Measurements from ENCODE around the gene ATXN1.

ATXN1 gene

DNA sequence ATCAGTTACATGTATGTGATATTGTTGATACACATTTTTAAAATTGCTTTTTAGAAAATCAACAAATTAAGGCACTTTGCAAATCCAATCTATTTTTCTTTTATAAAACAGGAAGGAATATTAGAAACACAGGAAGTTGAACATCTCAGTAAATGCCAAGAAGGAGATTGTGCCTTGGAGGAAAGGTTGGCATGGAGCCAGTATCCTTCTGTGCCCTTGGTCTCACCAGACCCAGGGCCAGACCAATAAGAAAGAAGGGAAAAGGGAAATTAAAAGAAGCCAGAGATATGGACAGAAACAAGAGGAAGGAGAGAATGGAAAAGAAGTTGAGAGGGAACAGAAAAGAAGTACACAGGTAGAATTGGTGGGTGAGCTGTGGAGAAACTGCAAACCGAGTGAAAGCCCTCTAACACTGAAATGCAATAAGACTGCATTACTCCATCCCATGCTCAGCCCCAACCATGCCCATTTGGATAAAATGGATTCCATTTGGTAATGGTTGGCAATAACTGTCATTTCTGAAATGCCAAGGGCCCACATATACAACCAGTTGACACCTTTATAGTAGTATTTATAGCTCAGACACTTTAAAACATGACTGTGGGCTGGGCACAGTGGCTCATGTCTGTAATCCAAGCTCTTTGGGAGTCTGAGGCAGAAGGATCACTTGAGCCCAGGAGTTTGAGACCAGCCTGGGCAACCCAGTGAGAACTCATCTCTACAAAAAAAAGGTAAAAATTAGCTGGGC lies 389.1 kb downstream of the ATXN1 start:
- no peak for DNase-seq

DNA sequence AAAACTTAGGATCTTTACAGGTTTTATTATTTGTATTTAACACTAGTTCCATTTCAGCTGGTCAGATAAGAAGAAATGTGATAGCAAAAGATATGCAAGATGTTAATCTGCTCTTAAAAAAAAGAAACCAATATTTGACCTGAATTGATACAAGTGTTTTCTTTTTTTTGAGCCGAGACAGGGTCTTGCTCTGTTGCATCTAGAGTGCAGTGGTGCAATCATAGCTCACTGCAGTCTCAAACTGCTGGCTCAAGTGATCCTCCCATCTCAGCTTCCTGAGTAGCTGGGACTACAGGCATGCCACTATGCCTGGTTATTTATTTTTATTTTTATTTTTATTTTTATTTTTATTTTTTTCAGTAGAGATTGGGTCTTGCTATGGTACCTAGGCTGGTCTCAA lies 389.9 kb downstream of the ATXN1 start:
- DNase-seq, result no peak

DNA sequence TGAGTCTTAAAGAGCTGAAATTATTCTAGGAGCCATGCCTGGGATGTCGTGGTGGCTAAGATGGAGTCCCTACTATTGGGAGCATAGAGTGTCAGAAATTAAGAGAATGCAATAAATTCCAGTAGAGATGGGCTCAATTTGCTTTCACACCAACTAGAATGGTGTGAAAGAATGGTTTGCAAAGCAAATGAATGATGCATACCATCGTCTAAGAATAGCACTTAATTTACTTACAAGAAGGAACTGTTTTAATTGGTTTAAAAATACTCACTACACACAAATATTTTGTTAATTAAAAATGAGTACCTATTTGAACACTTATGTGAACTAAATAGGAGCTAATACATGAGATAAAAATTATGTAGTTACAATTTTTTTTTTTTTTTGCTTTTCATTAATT lies 390.3 kb downstream of the ATXN1 start:
- no peak for DNase-seq

DNA sequence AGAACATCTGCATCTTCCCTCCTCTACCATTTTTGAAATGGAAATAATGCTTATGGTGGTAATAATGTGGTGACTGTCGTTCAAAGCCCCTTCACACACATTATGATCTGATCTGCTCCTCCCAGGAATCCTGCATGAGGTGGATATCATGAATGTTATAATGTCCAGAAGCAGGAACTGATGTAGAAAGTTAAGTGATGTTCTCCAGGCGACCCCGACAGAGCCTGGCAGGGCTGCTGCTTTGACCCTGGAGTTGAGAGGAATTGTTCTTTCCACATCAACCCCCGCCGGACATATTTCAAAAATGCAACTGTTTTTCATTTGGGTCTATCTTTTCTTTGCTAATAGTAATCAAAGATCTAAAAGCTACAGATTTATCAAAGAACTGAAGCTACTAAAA lies 391.3 kb downstream of the ATXN1 start:
- DNase-seq, result no peak

DNA sequence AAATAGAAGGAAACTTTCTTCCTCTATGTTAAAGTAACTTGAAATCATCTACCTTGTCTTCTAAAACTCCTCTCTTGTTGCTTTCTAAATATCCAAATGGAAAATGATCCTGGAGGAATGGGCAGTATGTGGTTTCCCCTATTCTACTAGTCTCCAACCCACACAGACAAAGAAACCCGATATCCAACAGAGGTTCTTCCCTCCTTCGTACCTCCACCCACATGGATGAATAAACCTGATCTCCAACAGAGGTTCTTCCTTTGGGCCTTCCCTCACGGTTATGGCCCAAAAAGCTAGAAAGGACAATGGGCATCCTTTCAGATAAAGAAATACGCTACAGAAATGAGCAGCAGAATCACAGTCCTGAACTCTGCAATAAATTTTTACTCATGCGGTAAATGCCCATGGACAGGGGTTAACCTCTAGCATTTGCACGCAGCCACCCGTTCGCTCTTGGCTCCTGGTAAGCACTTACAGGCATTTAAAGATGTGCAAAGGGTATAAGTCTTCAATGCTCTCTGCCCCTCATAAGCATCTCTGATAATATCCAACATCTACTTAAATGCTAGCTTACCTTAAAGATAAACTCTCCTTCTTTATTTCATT lies 392.0 kb downstream of the ATXN1 start:
- no peak for DNase-seq

DNA sequence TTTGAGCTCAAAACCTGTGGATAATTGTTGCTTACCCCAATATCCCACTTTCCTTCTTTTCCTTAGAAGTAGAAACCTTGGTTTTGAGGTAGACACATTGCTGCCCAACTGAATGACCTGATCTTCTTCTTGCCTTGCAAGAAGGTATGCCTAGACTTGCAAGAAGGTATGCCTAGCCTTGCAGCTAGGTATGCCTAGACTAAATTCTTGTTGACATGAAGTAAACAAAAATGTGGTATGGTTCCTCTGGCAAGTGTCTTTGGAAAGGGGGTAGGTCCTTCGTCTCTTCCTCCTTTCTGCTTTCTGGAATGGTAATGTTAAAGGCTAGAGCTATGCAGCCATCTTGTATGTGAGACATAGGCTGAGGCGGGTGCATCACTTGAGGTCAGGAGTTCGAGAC lies 393.7 kb downstream of the ATXN1 start:
- DNase-seq, result no peak

DNA sequence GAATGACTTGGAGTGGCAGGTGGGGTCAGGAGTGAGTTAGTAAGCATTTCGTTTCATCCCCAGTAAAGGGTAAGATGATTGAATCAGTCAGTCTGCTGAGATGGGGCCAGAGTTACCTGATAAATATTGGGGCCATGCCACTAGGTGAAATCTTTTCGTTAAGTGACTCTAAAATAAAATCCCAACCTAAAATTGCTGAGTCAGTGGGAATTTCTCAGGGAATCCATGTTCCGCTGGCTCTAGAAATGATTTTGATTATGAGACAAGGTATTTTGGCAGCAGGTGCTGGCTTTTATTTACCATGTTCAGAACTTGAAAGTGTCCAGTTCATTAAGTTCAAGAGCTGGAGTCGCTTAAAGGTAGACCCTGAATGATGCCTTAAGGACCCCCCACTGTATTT lies 397.5 kb downstream of the ATXN1 start:
- DNase-seq, result no peak

DNA sequence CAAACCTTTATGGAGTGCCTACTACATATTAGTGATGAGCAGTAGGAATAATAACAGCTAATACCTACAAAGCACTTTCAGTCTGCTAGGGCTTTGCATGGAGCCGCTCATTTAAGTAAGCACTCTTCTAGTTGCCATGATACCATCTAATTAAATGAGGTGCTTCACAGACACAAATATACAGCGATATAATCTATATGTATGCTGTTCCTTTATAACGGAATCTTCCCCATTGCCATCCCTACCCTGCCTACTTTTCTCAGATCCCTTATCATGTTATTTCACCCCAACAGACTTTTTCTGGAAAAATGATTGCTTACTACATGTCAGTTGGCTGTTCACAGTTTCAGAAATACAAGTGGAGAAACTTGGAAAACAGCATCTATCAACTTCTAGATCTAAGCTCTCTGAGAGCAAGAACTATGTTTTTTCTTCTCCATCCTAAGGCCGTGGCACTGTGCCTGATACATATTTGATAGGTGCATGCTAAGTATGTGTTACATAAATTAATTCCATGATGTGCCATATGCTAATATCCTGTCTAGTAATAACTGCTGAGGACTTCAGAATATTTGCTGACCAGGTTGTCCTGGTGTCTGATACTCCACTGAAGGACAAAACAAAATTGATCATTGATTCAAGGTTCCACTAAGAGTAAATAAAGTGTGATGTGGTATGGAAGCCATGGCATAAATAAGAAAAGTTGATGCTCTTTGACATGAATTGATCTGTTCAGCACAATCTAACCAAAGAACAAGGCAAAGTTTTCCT lies 398.3 kb downstream of the ATXN1 start:
- no peak for DNase-seq

DNA sequence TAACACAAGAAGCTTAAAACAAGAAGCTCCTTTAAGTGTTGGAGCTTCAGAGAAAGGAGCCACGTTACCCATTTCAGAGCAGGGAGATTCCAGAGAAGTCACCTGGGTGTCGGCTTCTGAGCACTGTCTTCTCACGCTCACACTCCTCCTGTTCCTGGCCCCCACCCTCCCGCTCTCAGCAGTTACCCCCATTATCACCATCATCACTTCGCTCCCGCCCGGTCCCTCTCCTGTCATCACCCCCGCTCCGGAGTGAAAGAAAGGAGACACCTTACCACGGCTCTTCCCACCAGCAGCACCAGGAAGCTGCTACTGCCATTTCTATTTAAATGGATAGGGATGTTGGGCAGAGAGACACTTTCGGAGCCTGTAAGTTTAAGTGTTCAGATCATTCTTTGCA lies 399.0 kb downstream of the ATXN1 start:
- no peak for DNase-seq

DNA sequence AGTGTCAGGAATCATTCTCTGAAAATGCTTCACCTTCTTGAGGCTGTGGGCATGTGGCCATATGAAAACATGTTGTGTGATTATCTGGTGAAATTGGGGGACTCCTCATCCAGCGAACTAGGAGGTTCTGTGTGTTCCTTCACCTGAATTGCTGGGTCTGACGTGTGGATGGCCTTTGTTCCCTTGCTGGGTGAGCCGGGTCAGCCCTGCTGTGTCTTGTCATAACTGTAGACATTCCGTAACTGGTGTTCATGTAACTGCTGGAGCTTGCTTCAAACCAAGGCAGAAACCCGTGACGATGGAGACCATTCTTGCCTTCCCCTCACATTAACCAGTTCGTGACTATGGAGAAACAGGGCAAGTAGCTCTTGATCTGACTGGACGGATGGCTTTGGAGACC lies 399.4 kb downstream of the ATXN1 start:
- DNase-seq, result no peak

DNA sequence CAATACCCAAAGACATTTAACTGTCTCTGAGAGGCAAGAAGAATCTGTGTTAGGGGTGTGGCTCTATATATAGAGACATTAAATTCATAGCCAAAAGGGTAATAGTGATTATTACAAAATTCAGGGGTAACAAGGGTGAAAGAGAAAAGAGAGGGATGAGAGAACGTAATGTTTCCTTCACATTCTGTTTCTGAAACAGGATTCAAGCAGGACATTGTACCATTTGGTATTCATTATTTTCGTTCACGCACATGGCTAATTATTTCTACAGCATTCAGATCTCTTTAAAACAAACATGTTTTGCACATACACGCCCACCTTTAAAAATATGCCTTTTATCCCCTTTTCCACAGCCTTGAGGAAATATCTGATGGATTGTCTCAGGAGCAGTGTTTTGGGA lies 400.1 kb downstream of the ATXN1 start:
- DNase-seq, result no peak

DNA sequence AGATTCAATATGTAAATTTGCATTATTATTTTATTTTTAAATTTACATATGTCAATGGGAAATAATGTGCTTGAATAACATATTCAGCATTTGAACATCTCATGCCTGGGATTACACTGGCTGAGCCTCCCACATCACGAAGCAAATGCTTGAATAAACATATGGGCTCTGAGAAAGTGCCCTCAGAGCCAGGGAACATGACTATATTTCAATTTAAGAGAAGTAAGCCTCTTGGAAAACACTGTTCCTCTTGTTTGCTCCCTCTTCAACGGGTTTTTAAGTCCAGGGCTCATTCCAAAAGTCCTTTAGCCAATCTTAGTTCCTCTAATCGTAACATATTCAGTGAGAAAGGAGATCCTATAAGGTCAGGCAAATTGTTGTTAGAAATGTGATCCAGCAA lies 400.9 kb downstream of the ATXN1 start:
- DNase-seq, result no peak

DNA sequence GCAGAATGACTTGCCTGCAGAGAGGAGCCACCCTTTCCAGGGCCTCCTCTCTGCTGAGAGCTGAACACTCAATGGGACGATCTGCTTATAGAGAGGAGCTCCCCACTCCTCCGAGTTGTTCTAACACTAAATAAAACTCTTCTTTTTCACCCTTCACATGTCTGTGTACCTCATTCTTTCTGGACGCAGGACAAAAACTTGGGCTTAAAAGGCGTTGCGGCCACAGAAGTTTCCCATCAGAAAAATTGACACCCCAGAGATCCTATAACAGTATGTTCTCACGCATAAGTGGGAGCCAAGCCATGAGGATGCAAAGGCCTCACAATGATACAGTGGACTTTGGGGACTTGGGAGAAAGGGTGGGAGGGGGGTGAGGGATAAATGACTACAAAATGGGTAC lies 401.7 kb downstream of the ATXN1 start:
- DNase-seq, result no peak

DNA sequence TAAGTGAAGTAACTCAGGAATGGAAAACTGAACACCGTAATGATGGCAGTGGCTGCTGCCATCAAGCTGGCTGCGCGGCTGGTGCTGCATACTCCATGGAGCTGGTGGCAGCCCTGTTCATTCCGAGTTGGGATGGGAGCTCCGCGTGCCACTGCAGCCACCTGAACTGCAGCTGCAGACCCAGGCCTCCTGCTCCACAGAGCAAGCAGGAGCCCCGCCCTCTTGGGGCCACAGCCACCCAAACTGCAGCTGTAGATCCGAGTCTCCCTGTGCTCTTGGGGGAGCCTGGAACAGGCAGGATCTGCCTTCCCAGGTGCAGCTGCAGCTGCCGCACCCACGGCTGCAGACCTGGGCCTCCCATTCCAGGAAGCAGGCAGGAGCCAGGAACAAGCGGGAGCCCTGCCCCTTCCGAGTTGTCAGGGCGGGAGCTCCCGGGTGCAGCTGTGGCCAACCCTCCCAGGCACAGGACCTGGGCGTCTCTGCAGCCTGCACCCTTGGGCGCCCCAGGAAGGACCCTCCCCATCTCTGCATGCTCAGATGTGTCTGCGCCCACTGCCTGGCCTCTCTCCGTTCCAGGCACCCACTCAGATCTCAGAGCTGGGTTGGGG lies 402.6 kb downstream of the ATXN1 start:
- DNase-seq, result no peak

DNA sequence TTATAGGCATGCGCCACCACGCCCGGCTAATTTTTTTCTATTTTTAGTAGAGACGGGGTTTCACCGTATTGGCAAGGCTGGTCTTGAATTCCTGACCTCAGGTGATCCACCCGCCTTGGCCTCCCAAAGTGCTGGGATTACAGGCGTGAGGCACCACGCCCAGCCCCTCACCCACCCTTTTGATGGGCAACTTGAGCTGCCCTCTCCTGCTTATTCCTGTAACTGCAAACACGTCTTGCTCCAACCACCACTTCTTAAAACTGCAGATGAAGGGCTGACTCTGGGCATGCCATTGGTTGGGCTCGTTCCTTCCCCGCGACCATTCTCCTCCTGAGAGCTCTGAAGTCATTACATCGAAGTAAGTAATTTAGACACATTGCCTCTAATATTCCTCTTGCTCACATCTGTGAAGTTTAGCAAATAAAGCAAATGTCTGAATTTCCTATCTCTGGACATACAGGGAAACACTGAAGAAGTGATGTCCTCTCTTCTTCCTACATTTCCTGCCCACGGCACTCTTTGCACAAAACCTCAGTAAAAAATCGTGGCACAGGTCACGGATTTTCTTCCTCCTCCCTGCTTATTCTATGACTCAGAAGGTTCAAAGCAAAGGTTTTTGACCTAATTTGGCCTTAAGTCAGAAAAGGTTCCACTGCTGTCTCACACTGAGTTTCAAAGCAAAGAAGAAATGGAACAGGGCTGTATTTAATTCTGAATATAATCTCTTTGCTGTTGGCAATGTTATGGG lies 405.4 kb downstream of the ATXN1 start:
- no peak for DNase-seq

DNA sequence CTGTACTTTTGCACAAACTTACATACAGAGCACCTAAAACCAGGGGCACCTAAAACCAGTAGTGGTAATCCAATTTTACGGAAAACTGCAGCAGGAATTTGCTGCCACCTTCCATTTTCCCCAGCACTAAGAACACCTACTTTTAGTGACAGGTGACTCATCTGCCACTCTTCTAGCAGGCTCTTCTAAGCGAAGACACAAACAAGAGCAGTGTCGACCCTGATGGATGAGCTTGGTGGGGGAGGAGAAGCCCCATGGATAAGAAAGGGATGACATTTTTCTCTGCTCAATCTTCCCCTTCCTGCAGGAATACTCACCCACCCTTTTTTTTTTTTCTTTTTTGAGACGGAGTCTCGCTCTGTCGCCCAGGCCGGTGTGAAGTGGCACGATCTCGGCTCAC lies 406.0 kb downstream of the ATXN1 start:
- no peak for DNase-seq

DNA sequence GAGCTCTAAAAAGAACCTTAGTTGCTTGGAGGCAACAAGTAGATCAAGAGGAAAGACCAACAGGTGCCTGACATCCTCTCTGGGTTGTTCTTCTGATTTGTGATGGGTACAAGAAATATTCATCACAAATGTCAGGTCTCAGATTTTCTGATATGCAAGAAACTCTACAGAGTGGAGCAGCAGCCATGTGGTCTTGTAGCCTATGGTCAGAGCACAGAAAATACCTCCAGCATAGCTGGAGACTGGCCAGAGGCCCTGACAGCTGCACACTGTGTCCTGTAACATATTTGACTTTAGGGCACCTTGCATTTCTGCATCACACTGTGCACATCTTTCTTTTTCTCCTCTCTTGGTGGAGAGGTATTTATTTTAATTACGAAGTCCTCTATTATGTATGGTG lies 406.6 kb downstream of the ATXN1 start:
- DNase-seq, result no peak

DNA sequence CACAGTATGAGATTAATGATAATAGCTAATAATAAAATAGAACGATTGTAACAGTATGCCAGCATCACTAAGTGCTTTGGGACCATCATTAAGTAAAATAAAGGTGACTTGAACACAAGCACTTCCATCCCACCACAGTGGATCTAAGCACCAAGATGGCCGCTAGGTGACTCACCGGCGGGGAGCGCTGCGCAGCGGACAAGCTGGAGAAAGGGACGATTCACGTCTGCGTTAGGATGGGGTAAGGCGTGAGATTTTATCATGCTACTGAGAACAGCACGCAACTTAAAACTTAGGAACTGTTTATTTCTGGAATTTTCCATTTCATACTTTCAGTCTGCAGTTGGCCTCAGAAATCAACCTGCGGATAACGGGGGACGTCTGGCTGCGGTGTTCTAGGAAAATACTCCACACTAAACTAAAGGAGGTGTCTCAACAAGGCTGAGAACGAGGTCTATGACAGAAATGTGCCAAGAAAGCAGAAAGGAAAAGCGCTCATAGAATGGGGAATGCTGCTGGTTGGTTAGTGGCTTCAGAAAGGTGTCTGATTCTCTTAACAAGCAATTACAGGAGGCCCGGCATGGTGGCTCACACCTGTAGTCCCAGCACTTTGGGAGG lies 408.3 kb downstream of the ATXN1 start:
- DNase-seq, result no peak

DNA sequence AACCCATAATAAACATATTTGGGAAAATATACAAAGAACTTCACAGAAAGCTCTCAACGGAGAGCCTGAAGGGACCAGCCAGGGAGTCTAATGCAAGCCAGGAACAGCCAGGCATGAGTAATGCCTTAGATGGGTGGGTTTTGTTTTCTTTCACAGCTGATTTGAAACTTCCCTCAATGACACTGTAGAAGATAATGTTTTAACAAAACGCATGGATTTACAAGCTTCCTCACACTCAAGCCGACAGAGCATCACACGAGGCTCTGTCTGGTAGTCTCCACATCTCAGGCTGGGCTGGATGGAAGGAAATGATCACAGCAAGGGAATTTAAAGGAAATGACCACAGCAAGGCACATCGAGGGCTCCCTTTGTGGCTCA lies 409.0 kb downstream of the ATXN1 start:
- no peak for DNase-seq

DNA sequence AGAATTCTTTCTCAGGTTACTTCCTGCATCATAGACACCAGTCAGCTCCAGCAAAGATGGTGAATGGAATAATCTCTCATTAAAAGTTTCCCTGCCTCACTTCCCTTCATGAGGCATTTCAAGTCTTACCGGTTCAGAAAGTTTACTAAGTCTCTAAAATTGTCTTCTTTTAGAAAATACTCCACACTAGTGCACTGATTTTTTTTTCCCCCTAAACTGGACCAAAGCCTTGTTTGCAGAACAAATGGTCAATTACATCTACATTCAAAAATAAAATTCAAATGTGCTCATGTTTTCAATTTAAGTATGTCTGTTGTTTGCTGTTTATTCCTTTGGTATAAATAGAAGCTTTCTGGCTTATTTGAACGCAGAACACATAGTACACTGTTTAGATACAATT lies 411.7 kb downstream of the ATXN1 start:
- no peak for DNase-seq

DNA sequence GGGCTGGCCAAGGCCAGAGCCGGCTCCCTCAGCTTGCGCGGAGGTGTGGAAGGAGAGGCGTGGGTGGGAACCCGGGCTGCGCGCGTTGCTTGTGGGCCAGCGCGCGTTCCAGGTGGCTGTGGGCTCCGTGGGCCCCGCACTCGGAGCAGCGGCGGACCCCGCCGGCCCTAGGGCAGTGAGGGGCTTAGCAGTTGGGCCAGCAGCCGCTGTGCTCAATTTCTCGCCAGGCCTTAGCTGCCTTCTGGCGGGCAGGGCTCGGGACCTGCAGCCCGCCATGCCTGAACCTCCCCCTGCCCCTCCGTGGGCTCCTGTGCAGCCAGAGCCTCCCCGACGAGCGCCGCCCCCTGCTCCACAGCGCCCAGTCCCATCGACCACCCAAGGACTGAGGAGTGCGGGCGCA lies 414.4 kb downstream of the ATXN1 start:
- no peak for DNase-seq

DNA sequence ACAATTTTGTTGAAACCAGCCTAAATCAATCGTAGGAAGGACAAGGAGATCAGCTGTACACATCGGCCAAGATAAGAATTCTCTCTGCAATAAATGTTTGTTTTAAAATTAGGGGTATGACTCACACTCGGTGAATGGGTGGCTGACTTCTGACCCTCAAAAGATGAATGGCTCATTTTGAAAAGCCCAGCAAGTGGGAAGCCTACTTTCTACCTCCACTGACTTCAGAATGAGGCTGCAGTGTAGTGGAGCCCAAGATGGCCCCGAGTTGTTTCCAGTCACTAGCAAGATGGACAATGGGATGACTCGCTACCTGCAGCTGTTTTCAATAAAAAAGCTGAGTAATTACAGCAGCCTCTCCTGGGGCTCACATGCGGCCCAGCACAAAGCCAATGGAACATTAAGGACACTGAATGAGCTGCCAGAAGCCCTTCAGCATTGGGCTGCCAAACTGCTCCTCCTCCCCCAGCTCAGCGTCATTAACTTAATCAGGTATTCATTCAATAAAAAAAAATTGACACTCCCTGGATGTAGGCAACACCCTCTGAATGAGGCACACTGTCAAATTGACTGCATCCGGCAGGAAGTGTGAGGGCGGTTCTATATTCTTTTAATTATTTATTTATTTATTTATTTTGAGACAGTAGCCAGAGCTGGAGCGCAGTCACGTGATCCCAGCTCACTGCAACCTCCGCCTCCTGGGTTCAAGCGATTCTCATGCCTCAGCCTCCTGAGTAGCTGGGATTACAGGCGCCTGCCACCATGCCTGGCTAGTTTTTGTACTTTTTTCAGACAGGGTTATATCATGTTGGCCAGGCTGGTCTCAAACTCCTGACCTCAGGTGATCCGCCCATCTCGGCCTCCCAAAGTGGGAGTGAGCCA lies 415.6 kb downstream of the ATXN1 start:
- no peak for DNase-seq
